Left kidney (tissue), 2 donors: ENCODE measurements around the gene KRT33B. TPM values are rescaled to one million over a fixed set of nuclear protein-coding genes. Genes with fewer than 3 reads are reported as not detected.
"Not testable (repeated sequence)": the region's sequence is repeated elsewhere in the genome, so short reads cannot be mapped to it uniquely, and the experiment has no call there.

Experiments
- DNase-seq: peaks from one replicate; pipeline ENCODE4 v3.0.0-alpha.2; 2013
- polyA plus RNA-seq: library from polyadenylated mRNA; unstranded; fragments of 120-200 nt; gene quantifications from one replicate; pipeline ENCODE4 v1.2.1, GENCODE V29; 2013; ENCODE audit not compliant: insufficient read length

The KRT33B gene
- polyA plus RNA-seq, 1 donor, result not detected

- DNase-seq, result no peak
Measured at GRCh38 chr17:41347869-41348760, 21.5 kb downstream of the KRT33B start.

- not testable (repeated sequence) for DNase-seq
Measured at GRCh38 chr17:41346421-41346820, 23.2 kb downstream of the KRT33B start.

DNA sequence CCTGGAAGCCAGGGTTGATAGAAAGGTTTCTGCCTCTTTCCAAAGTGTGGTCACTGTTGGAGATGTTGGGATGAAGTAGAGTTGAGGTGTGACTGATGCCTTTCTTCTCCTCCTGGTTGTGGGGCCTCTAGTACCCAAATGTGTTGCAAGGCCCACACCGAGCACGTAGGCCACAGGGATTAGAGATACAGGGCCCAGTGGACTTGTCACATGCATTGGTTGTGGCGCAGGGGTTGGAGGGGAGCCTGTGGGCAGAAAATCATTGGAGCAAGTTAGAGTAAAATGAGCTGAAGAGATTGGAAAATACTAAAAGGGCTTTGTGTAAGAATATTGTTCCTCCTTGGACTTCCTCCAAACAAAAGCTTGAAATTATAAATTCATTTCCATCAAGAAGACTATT is 23.6 kb downstream of the KRT33B start:
- no peak for DNase-seq

DNA sequence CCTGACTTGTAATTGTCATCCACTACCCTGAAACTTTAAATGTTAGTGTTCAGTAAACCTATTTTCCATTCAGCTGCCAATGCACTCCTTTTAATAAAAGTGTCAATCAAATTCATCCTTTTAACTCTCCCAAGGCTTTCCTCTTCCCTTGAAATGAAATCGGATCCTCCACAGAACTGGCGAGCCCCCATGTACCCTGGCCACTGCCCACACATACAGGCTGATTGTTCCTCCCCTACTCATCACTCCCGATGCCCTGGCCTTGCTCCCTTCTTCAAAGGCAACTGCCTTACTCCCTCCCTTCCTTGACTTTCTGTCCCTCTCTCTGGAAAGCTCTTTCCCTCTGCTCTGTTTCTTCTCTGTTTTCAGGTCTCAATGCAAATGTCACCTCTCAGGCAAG is 26.6 kb downstream of the KRT33B start:
- peak; percentile 50 for DNase-seq

DNA sequence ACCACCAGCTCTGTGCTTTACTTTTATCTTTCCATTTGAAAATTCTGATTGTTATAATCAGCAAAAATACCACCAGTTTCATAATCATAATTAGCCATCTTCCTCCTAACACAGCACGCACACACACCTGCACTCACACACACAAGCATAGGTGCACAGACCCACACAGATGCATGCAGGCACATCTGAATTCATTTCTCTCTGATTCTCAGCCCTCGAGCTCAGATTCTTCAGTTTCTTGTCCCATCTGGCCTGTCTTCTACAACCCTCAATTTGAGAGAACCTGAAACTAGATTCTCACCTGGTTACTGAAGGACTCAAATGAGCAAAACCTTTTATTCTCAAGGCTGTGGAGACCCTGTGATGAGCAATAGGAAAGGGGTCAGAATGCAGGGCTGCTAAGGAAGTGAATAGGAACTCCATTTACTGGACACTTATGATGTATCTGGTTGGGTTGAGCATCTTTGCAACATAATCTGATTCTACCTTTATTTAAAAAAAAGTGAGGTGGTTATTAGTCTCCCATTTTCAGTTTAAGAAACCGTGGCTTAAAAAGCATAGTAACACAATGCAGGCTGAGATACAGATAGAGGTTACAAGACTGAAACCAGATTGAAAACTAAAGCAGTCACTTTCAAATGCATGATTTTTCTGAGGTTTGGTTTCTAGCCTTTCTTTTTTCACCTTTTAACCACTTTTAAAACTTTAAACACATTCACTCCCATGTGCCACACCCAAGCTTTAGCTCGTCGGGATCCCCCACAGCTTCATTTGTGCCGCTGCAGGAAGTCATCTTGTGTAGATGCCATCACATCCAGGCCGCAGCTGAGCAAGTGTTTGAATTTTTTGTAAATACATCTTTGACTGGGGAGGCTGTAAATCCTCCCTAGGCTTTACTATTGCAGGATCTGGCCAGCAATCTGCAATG is 28.4 kb downstream of the KRT33B start:
- DNase-seq, result no peak

DNA sequence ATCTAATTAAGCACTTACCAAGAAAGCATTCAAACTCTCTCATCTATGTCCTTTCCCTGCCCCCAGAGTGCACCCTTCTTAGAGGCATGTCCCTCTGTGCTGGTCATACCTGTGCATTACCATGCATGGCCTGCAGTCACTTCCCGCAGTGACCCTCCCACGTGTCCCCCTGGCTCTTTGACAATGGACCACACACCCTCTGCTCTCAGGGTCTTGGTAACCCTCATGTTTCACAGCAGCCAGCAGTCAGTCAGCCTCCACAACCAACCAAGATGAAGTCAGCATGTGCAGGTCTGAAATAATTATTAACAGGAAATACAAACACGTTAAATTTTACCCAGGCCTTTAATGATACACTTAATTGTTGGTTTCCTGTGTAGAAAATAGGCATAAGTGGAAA is 29.1 kb downstream of the KRT33B start:
- peak; percentile 54 for DNase-seq

DNA sequence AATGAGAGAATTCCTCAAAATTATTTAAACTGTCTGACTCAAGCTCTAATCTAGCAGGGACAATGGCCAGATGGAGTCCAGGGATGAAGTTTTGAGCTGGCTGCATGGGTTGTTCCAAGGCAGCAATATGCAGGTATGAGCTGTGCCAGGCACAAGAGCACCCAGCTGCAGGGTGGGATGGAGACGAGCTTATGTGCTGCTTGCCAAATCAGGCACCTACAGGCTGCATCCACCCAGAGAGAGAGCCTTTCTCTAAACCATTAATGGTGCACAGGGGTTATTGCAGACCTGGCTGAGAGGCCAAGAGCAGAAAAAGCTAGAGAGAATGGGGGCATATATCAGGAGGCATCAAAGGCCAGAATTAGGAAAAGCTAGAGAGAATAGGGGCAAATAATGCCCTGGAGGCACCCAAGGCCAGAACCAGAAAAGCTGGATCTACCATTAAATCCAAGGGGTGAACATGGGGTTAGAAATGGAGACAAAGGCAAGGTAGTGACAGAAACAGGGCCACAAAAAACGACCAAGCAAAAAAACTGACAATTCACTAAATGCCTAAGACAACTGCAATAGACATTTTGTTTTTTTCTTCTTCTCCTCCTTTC is 29.9 kb downstream of the KRT33B start:
- DNase-seq, result no peak

DNA sequence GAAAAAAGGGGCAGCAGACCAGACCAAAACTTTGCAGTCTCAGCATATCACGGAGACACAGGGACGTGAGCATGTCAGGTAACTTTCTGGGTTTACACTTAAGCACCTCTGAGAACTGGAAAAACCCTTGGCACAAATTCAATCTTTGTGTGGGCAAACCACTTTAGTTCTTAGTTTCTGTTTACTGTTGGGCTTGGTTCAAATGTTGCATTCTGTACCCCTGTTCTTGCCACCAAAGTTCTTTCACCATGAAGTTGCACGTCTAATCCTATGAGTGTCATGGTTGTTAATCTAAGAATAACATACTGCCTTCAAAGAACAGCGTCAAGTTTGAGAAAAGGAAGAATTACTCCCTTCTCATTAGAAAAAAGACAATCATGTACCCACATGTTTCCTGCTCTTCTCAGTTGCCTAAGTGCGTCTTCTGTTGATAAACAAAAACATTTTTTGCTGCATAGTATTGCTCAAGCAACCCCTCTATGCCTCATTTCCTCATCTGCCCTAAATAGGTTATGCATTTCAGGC is 30.6 kb downstream of the KRT33B start:
- DNase-seq, result no peak

DNA sequence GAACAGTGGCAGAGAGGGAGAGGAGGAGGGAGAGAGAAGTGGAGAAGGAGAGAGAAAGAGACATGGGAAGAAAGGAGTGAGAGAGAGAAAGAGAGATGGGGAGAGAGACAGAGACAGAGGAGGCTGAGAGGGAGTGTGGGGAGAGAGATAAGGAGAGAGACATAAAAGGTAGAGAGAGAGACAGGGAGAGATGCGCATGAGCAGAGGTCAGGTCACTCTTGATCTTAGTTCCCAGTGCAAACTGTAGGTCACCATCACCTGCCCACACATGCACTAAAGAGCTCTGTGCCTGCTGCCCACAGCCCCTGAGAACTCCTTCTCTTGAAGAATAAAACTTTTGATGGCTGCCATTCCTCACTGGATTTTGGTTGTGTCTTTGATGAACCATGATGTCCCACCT is 33.9 kb downstream of the KRT33B start:
- DNase-seq, result no peak

DNA sequence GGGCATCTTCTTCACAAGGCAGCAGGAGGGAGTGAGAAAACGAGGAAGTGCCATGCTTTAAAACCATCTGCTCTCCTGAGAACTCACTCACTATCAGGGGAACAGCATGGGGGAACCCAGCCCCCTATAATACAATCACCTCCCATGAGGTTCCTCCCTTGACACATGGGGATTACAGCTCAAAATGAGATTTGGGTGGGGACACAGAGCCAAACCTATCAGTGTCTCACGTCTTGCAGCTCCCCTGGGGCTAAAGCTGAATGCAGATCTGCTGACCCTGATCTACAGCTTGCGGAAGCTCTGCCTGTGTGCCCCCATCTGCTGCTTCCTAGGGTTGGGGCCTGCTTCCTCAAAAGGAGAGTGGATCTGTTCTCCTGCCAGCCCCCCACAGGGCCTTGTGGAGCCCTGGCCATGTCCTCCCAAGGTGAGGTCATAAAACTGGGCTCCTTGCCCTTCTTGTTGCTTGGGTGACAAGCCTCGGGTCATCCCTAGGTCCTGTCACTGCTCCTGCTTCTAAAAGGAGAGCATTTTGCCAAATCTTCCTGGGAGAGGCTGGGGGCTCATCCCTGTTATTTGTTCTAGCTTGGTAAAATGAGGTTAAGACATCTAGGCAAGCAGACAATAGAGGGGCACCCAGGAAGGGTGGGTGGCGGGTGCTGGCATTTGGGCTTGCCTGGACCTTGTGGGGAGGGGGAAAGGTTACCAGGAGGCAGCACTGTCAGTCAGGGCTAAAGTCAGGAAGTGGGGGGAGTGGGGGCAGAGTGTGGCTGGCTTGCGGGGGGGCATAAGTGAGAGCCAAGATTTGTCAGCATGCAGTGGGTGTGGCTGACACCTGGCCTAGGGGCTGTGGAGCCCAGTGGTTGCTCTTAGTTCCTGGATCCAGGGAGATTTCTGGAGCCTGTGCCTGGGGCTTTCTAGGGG is 35.0 kb downstream of the KRT33B start:
- DNase-seq, result no peak

GRCh38 chr17:41333836-41334235 is 35.8 kb downstream of the KRT33B start:
- no peak for DNase-seq

DNA sequence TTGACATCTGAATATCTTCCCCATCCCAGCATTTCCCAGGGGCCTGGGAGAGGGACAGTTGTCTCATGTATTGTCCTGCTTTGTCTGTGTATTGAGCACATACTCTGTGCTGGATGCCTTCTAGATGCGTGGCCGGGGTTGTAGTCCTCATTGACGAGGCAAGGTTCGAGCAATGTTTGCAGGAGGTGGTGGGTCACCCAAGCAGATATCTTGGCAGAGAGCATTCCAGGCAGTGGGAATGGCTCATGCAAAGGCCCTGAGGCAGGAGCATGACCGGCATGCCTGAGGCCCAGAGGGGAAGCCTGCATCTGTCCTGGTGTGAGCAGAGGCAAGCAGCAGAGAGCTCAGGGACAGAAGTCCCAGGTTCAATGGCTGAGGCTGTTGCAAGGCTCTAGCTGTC is 36.5 kb downstream of the KRT33B start:
- DNase-seq, result no peak

DNA sequence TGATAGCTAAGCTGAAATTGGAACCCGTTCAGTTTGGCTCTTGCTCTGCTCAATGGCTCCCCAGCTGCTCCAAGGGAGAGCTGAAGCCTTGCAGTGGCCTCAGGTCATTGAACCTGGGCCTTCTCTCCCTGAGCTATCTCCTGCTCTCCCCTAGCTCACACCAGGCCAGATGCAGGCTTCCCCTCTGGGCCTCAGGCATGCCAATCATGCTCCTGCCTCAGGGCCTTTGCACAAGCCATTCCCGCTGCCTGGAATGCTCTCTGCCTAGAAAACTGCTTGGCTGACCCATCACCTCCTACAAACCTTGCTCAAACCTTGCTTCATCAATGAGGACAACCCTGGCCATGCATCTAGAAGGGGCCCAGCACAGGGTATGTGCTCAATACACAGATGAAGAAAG is 37.4 kb downstream of the KRT33B start:
- DNase-seq, result no peak

GRCh38 chr17:41331606-41332005 is 38.0 kb downstream of the KRT33B start:
- DNase-seq, result no peak

- DNase-seq, result no peak
Measured at GRCh38 chr17:41329279-41329948, 40.2 kb downstream of the KRT33B start.

DNA sequence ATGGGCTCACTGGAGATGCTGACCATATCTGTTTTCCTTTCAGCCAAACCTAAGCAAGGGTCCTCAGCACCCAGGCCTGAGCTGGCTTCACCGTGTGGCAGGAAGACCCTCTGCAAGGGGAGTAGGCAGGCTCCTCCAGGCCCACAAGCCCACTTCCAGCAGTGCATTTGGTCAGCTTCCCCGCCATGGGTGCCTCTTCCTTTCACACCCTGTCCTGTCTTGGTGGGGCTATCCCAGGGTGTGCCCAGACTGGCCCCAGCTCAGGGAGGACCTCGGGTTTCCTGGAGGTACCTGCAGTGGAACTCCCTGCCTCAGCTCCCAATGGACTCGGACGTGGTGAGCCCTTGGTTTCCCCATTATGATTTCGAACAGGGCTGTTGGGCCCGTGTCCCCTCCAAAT is 41.4 kb downstream of the KRT33B start:
- no peak for DNase-seq

- no peak for DNase-seq
Measured at GRCh38 chr17:41327411-41328120, 42.0 kb downstream of the KRT33B start.

DNA sequence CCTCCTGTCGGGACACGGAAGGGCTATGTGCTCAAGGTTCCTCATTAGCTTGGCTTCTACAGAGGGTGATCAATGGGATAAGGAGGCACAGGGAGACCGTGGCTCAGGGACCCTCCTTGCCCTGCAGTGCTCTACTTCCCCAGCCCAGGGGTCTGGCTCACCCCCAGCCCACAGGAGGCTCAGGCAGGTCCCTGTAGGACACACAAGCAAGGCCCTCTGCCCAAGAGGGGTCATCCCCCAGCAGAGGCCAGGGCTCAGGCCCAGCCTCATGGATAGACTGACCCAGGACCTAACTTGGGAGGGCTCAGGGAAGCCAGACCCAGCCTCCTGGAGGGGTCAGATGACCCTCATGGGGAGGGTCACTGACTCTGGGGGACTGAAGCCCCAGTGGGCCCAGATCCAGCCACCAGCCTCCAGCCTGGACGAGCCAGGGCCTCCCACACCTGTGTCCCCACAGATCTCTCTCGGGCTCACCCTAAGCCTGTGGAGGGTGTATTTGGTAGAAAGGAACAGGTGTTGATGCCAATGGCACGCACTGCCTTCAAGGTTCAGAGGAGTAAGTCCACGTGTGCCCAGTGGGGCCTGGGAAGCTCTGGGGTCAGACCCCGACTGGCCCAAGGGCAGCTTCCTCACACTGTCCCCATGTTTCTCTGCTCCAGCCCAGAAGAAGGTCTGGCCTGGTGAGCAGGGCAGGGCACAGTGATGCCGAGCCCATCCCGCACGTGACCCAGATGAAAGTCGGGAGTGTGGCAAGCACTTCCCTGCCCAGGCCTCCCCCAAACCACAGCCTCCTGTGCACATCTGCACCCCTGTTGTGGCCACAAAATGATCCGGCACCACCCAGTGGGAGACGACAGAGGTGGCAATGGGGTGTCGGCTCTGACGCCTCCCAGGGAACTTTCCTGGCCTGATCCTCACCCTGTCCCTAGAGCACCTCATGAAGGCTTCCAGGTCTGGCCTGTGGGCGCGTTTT is 43.2 kb downstream of the KRT33B start:
- no peak for DNase-seq

- no peak for DNase-seq
Measured at GRCh38 chr17:41325611-41326010, 44.0 kb downstream of the KRT33B start.
